ENCODE results near the gene ADCY4.

The ADCY4 gene

DNA sequence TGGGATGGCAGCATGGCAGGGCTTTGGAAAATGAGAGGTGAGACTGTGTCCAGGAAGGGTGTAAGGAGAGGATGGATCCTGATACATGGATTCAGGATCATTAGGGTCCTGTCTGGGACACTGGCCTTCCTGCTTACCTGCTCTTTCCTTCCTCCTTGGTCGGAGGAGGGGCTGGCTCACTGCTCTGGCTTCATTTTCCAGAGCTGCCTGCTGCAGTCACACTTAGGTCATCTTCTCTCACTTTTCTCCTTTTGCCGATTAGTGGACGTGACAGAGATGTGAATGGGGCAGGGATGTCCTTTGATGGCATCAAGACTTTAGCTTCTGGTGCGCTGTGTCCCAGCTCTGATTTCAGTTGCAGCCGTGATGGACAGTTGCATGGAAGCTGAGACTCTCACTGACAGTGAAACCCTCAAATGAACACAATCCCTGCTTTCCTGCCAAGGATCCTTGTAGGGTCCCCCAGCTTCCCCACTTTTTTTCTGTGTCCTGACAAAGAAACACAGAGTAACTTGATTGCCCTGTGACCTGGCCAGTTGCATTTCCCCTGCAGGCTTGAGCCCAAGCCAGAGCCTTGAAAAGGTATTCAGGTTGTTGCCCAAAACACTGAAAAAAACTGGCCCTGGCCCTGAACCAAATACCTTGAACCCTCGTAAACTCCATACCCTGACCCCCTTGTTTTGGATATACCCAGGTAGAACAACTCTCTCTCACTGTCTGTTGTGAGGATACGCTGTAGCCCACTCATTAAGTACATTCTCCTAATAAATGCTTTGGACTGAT is 26.3 kb downstream of the ADCY4 start:
- Histone ChIP-seq H3K27ac (ENCODE audit: low read depth, low read length) (no peak overlapping the region), H4K20me1 (ENCODE audit: low read depth, low read length) (no peaks in the 10 kb centered on the region), H3K27me3 (ENCODE audit: low read length) (no peaks in the 10 kb centered on the region), H3K36me3 (ENCODE audit: low read length) (no peaks in the 10 kb centered on the region), H2AFZ (ENCODE audit: low read depth, low read length, severe bottlenecking) (no peak overlapping the region), H3K9ac (ENCODE audit: low read length) (no peak overlapping the region), H3K4me3 (ENCODE audit: insufficient read depth, low read length, poor library complexity, severe bottlenecking) (no peak overlapping the region), H3F3A (ENCODE audit: insufficient read depth) (no peaks in the 10 kb centered on the region), H3K9me3 (ENCODE audit: insufficient read depth, low read length) (no peaks in the 10 kb centered on the region), H3K9me2 (replicated peaks; ENCODE audit: insufficient read depth, low read length) (no peaks in the 10 kb centered on the region), H3K4me2 (ENCODE audit: low read depth, low read length, poor library complexity, severe bottlenecking) (no peak overlapping the region), H3K79me2 (ENCODE audit: insufficient read depth, low read length) (no peaks in the 10 kb centered on the region)
- TF ChIP-seq CTCF (IDR thresholded peaks at IDR 0.05; ENCODE audit: insufficient read depth, low read length, poor library complexity, severe bottlenecking): no peak
- no peak for TF ChIP-seq EZH2phosphoT487 (conservative IDR thresholded peaks at IDR 0.05; ENCODE audit: low read length)

- Histone ChIP-seq H2AFZ (ENCODE audit: low read depth, low read length, severe bottlenecking) (no peak within 1 kb of the TSS), H3K9me2 (replicated peaks; ENCODE audit: insufficient read depth, low read length) (no peaks in the 10 kb centered on the region), H3F3A (ENCODE audit: insufficient read depth) (no peaks in the 10 kb centered on the region), H4K20me1 (ENCODE audit: low read depth, low read length) (no peaks in the 10 kb centered on the region), H3K27me3 (ENCODE audit: low read length) (no peaks in the 10 kb centered on the region), H3K9me3 (ENCODE audit: insufficient read depth, low read length) (no peaks in the 10 kb centered on the region), H3K9ac (ENCODE audit: low read length) (no peak within 1 kb of the TSS), H3K36me3 (ENCODE audit: low read length) (no peaks in the 10 kb centered on the region), H3K4me2 (ENCODE audit: low read depth, low read length, poor library complexity, severe bottlenecking) (no peak within 1 kb of the TSS), H3K4me3 (ENCODE audit: insufficient read depth, low read length, poor library complexity, severe bottlenecking) (no peak within 1 kb of the TSS), H3K27ac (ENCODE audit: low read depth, low read length) (no peak within 1 kb of the TSS), H3K79me2 (ENCODE audit: insufficient read depth, low read length) (no peaks in the 10 kb centered on the region)
- no peak for TF ChIP-seq EZH2phosphoT487 (conservative IDR thresholded peaks at IDR 0.05; ENCODE audit: low read length)
- peak; percentile 93 for TF ChIP-seq CTCF (IDR thresholded peaks at IDR 0.05; ENCODE audit: insufficient read depth, low read length, poor library complexity, severe bottlenecking)
These were observed 27.1 kb downstream of the ADCY4 start, which contains the start of gene CIDEB for GRCh38 chr14:24307575-24308341. CIDEB (minus strand) TSS chr14:24307977; CDS start chr14:24307858, 119 bp downstream.

GRCh38 chr14:24307156-24307574 is 27.7 kb downstream of the ADCY4 start:
- Histone ChIP-seq H3K9me3 (ENCODE audit: insufficient read depth, low read length) (no peaks in the 10 kb centered on the region), H4K20me1 (ENCODE audit: low read depth, low read length) (no peaks in the 10 kb centered on the region), H3K4me3 (ENCODE audit: insufficient read depth, low read length, poor library complexity, severe bottlenecking) (no peak overlapping the region), H3K36me3 (ENCODE audit: low read length) (no peaks in the 10 kb centered on the region), H2AFZ (ENCODE audit: low read depth, low read length, severe bottlenecking) (no peak overlapping the region), H3K4me2 (ENCODE audit: low read depth, low read length, poor library complexity, severe bottlenecking) (no peak overlapping the region), H3K9me2 (replicated peaks; ENCODE audit: insufficient read depth, low read length) (no peaks in the 10 kb centered on the region), H3K79me2 (ENCODE audit: insufficient read depth, low read length) (no peaks in the 10 kb centered on the region), H3K27me3 (ENCODE audit: low read length) (no peaks in the 10 kb centered on the region), H3K9ac (ENCODE audit: low read length) (no peak overlapping the region), H3F3A (ENCODE audit: insufficient read depth) (no peaks in the 10 kb centered on the region), H3K27ac (ENCODE audit: low read depth, low read length) (no peak overlapping the region)
- no peak for TF ChIP-seq EZH2phosphoT487 (conservative IDR thresholded peaks at IDR 0.05; ENCODE audit: low read length)
- no peak for TF ChIP-seq CTCF (IDR thresholded peaks at IDR 0.05; ENCODE audit: insufficient read depth, low read length, poor library complexity, severe bottlenecking)
